Mesendoderm (in vitro differentiated cells): ENCODE results near the gene NCOA4.

ENCODE experiments used
- DNase-seq: peaks from one replicate; pipeline ENCODE4 v3.0.0; 2013
- H2AK5ac ChIP-seq: 2 replicates; pipeline ENCODE4 v1.6.1; 2013; ENCODE audit warnings: low read length, inconsistent platforms
- H2BK120ac ChIP-seq: 2 replicates; pipeline ENCODE4 v1.6.1; 2013; ENCODE audit warnings: low read depth, mild to moderate bottlenecking, low read length, moderate library complexity, mixed read lengths
- H2BK15ac ChIP-seq: replicated peaks from 2 replicates; pipeline ENCODE4 v1.6.1; 2013; ENCODE audit warnings: low read depth, mild to moderate bottlenecking, moderate library complexity
- H2BK5ac ChIP-seq: 2 replicates; pipeline ENCODE4 v1.6.1; 2013; ENCODE audit warnings: low read length, inconsistent platforms
- H3K18ac ChIP-seq: 2 replicates; pipeline ENCODE4 v1.6.1; 2013; ENCODE audit warnings: mild to moderate bottlenecking, low read length, mixed read lengths
- H3K23ac ChIP-seq: one replicate; pipeline ENCODE4 v1.6.1; 2013; ENCODE audit warnings: low read length
- H3K27ac ChIP-seq: 2 replicates; pipeline ENCODE4 v1.5.1; 2013; ENCODE audit warnings: low read depth, mild to moderate bottlenecking, inconsistent platforms, low read length, moderate library complexity
- H3K27me3 ChIP-seq: 2 replicates; pipeline ENCODE4 v1.6.1; 2013; ENCODE audit warnings: low read length, control low read depth, mild to moderate bottlenecking, inconsistent platforms; ENCODE audit not compliant: insufficient read depth, poor library complexity
- H3K36me3 ChIP-seq: 2 replicates; pipeline ENCODE4 v1.6.1; 2013; ENCODE audit warnings: low read length, inconsistent platforms; ENCODE audit not compliant: control insufficient read depth, insufficient read depth
- H3K4ac ChIP-seq: one replicate; pipeline ENCODE4 v1.6.1; 2013; ENCODE audit warnings: low read depth, mild to moderate bottlenecking, low read length, moderate library complexity
- H3K4me1 ChIP-seq: 2 replicates; pipeline ENCODE4 v1.6.1; 2013; ENCODE audit warnings: low read depth, low read length, inconsistent platforms; ENCODE audit not compliant: control insufficient read depth
- H3K4me2 ChIP-seq: 2 replicates; pipeline ENCODE4 v1.6.1; 2013; ENCODE audit warnings: low read length
- H3K4me3 ChIP-seq: 2 replicates; pipeline ENCODE4 v1.5.1; 2013; ENCODE audit warnings: mild to moderate bottlenecking, low read length
- H3K56ac ChIP-seq: one replicate; pipeline ENCODE4 v1.6.1; 2013; ENCODE audit warnings: low read length
- H3K79me1 ChIP-seq: 2 replicates; pipeline ENCODE4 v1.6.1; 2013; ENCODE audit warnings: low read length, inconsistent platforms
- H3K79me2 ChIP-seq: 2 replicates; pipeline ENCODE4 v1.6.1; 2013; ENCODE audit warnings: mild to moderate bottlenecking, low read length; ENCODE audit not compliant: control insufficient read depth, insufficient read depth
- H3K9ac ChIP-seq: 2 replicates; pipeline ENCODE4 v1.6.1; 2013; ENCODE audit warnings: low read length, inconsistent platforms
- H4K5ac ChIP-seq: one replicate; pipeline ENCODE4 v1.6.1; 2013; ENCODE audit warnings: low read length
- H4K8ac ChIP-seq: one replicate; pipeline ENCODE4 v1.6.1; 2013; ENCODE audit warnings: low read depth, mild to moderate bottlenecking, control low read depth, low read length, moderate library complexity
- WGBS: extraction: QIAGEN DNeasy Blood & Tissue Kit; methylation state at CpG from one replicate; pipeline ENCODE4 v1.1.7; 2013; ENCODE audit warnings: low lambda C conversion rate, missing lambda C conversion rate; ENCODE audit not compliant: insufficient coverage; ENCODE audit errors: extremely low coverage; 5-methylcytosine and 5-hydroxymethylcytosine counted together

The NCOA4 gene

GRCh38 chr10:46016190-46016589 lies 14.2 kb downstream of the NCOA4 start:
- Histone ChIP-seq H4K5ac (no peak overlapping the region), H2BK15ac (no peak overlapping the region), H3K4me3 (no peak overlapping the region), H3K4me2 (no peak overlapping the region), H3K9ac (no peak overlapping the region), H3K4ac (no peak overlapping the region), H4K8ac (no peak overlapping the region), H3K27ac (no peak overlapping the region), H3K4me1 (peaks cover 2% of the 10 kb centered on the region), H3K27me3 (no peaks in the 10 kb centered on the region), H2BK5ac (no peak overlapping the region), H3K79me2 (peaks cover 41% of the 10 kb centered on the region), H3K18ac (no peak overlapping the region), H3K56ac (no peak overlapping the region), H3K79me1 (peaks cover 21% of the 10 kb centered on the region), H3K36me3 (peaks cover 8% of the 10 kb centered on the region), H2BK120ac (no peak overlapping the region), H3K23ac (no peak overlapping the region), H2AK5ac (no peak overlapping the region)
- WGBS, result no CpG with 5 or more reads among the region's 5 CpGs
- DNase-seq, result no peak

GRCh38 chr10:46014683-46015405 lies 15.6 kb downstream of the NCOA4 start:
- peaks cover 12% of the 10 kb centered on the region for H3K36me3 ChIP-seq
- peaks cover 30% of the 10 kb centered on the region for H3K79me2 ChIP-seq
- H2AK5ac ChIP-seq, result no peak overlapping the region
- H3K56ac ChIP-seq, result no peak overlapping the region
- H4K8ac ChIP-seq, result no peak overlapping the region
- H3K4me2 ChIP-seq, result no peak overlapping the region
- no peak overlapping the region for H2BK120ac ChIP-seq
- H3K27me3 ChIP-seq, result no peaks in the 10 kb centered on the region
- no peak overlapping the region for H3K23ac ChIP-seq
- no peak overlapping the region for H3K4me3 ChIP-seq
- no peak for DNase-seq
- WGBS, result no CpG with 5 or more reads among the region's 5 CpGs
- no peak overlapping the region for H4K5ac ChIP-seq
- H3K27ac ChIP-seq, result no peak overlapping the region
- H3K4ac ChIP-seq, result no peak overlapping the region
- H2BK15ac ChIP-seq, result no peak overlapping the region
- H3K18ac ChIP-seq, result no peak overlapping the region
- H3K79me1 ChIP-seq, result peaks cover 19% of the 10 kb centered on the region
- H3K9ac ChIP-seq, result no peak overlapping the region
- no peak overlapping the region for H2BK5ac ChIP-seq
- peaks cover 2% of the 10 kb centered on the region for H3K4me1 ChIP-seq

- Histone ChIP-seq H4K8ac (no peak overlapping the region), H3K79me2 (peaks cover 25% of the 10 kb centered on the region), H3K27me3 (no peaks in the 10 kb centered on the region), H2BK15ac (no peak overlapping the region), H2AK5ac (no peak overlapping the region), H3K79me1 (peaks cover 16% of the 10 kb centered on the region), H2BK120ac (no peak overlapping the region), H3K9ac (no peak overlapping the region), H3K18ac (no peak overlapping the region), H3K27ac (no peak overlapping the region), H3K4me3 (no peak overlapping the region), H3K23ac (no peak overlapping the region), H4K5ac (no peak overlapping the region), H3K56ac (no peak overlapping the region), H2BK5ac (no peak overlapping the region), H3K36me3 (peaks cover 12% of the 10 kb centered on the region), H3K4me1 (peaks cover 2% of the 10 kb centered on the region), H3K4ac (no peak overlapping the region), H3K4me2 (no peak overlapping the region)
- WGBS, result no CpG with 5 or more reads among the region's 5 CpGs
- no peak for DNase-seq
Measured at GRCh38 chr10:46014206-46014605, 16.2 kb downstream of the NCOA4 start.

GRCh38 chr10:46012746-46013145 lies 17.7 kb downstream of the NCOA4 start:
- H3K79me2 ChIP-seq, result peaks cover 11% of the 10 kb centered on the region
- H3K79me1 ChIP-seq, result peaks cover 9% of the 10 kb centered on the region
- no peak overlapping the region for H3K4ac ChIP-seq
- H3K23ac ChIP-seq, result no peak overlapping the region
- no peak overlapping the region for H3K9ac ChIP-seq
- no peak overlapping the region for H2AK5ac ChIP-seq
- no peak overlapping the region for H3K18ac ChIP-seq
- no peak overlapping the region for H4K5ac ChIP-seq
- H2BK15ac ChIP-seq, result no peak overlapping the region
- H2BK5ac ChIP-seq, result no peak overlapping the region
- no peak overlapping the region for H3K27ac ChIP-seq
- H3K36me3 ChIP-seq, result peaks cover 14% of the 10 kb centered on the region
- H3K4me3 ChIP-seq, result no peak overlapping the region
- no peaks in the 10 kb centered on the region for H3K27me3 ChIP-seq
- no peak overlapping the region for H3K4me2 ChIP-seq
- no peaks in the 10 kb centered on the region for H3K4me1 ChIP-seq
- H2BK120ac ChIP-seq, result no peak overlapping the region
- no peak overlapping the region for H4K8ac ChIP-seq
- DNase-seq, result no peak
- no peak overlapping the region for H3K56ac ChIP-seq
- WGBS, result no CpG with 5 or more reads among the region's 3 CpGs

GRCh38 chr10:46006219-46006618 lies 24.2 kb downstream of the NCOA4 start:
- no peak overlapping the region for H2BK120ac ChIP-seq
- no peaks in the 10 kb centered on the region for H3K27me3 ChIP-seq
- peaks cover 1% of the 10 kb centered on the region for H3K79me1 ChIP-seq
- peaks cover 12% of the 10 kb centered on the region for H3K36me3 ChIP-seq
- no peak overlapping the region for H3K27ac ChIP-seq
- DNase-seq, result no peak
- no peak overlapping the region for H2BK5ac ChIP-seq
- no peak overlapping the region for H3K56ac ChIP-seq
- no peak overlapping the region for H3K9ac ChIP-seq
- no CpG with 5 or more reads among the region's 3 CpGs for WGBS
- H3K23ac ChIP-seq, result no peak overlapping the region
- no peak overlapping the region for H3K4me2 ChIP-seq
- H3K4ac ChIP-seq, result no peak overlapping the region
- H4K8ac ChIP-seq, result no peak overlapping the region
- H3K18ac ChIP-seq, result no peak overlapping the region
- no peak overlapping the region for H4K5ac ChIP-seq
- no peak overlapping the region for H2BK15ac ChIP-seq
- H3K4me1 ChIP-seq, result no peaks in the 10 kb centered on the region
- no peaks in the 10 kb centered on the region for H3K79me2 ChIP-seq
- H2AK5ac ChIP-seq, result no peak overlapping the region
- no peak overlapping the region for H3K4me3 ChIP-seq

GRCh38 chr10:46005383-46005782 lies 25.0 kb downstream of the NCOA4 start:
- H2AK5ac ChIP-seq, result no peak overlapping the region
- H3K4me1 ChIP-seq, result no peaks in the 10 kb centered on the region
- H3K4me2 ChIP-seq, result no peak overlapping the region
- DNase-seq, result no peak
- no peaks in the 10 kb centered on the region for H3K79me2 ChIP-seq
- no peak overlapping the region for H3K56ac ChIP-seq
- WGBS, result no CpG with 5 or more reads among the region's 4 CpGs
- no peak overlapping the region for H2BK5ac ChIP-seq
- no peak overlapping the region for H2BK15ac ChIP-seq
- H3K79me1 ChIP-seq, result peaks cover 1% of the 10 kb centered on the region
- no peak overlapping the region for H3K27ac ChIP-seq
- no peak overlapping the region for H3K23ac ChIP-seq
- H4K5ac ChIP-seq, result no peak overlapping the region
- H3K9ac ChIP-seq, result no peak overlapping the region
- H3K4me3 ChIP-seq, result no peak overlapping the region
- H3K4ac ChIP-seq, result no peak overlapping the region
- H4K8ac ChIP-seq, result no peak overlapping the region
- peaks cover 16% of the 10 kb centered on the region for H3K36me3 ChIP-seq
- H3K27me3 ChIP-seq, result no peaks in the 10 kb centered on the region
- no peak overlapping the region for H3K18ac ChIP-seq
- H2BK120ac ChIP-seq, result no peak overlapping the region
